Measurements from ENCODE around the gene CAMKK1.

CAMKK1 gene

GRCh38 chr17:3889325-3890012 lies 3.4 kb downstream of the CAMKK1 start:
- TF ChIP-seq TAF1 (IDR thresholded peaks at IDR 0.05; ENCODE audit: borderline replicate concordance, insufficient read depth, low read length) = no peak
- TF ChIP-seq POLR2AphosphoS5 (IDR thresholded peaks at IDR 0.05; ENCODE audit: low read depth, low read length) = no peak
- TF ChIP-seq FOXP2 (optimal IDR thresholded peaks at IDR 0.05; ENCODE audit: borderline replicate concordance, extremely low read depth, extremely low read length, insufficient read depth) = no peak
- no peak for TF ChIP-seq SIN3A (IDR thresholded peaks at IDR 0.05; ENCODE audit: borderline replicate concordance, insufficient read depth, low read length)
- TF ChIP-seq REST (IDR thresholded peaks at IDR 0.05; ENCODE audit: insufficient read depth in 1 of 2, low read depth in 2 of 2, low read length in 2 of 2) = no peak

GRCh38 chr17:3888343-3889171 lies 4.3 kb downstream of the CAMKK1 start:
- TF ChIP-seq SIN3A (IDR thresholded peaks at IDR 0.05; ENCODE audit: borderline replicate concordance, insufficient read depth, low read length) = no peak
- TF ChIP-seq FOXP2 (optimal IDR thresholded peaks at IDR 0.05; ENCODE audit: borderline replicate concordance, extremely low read depth, extremely low read length, insufficient read depth) = peak; percentile 99

- no peak for TF ChIP-seq FOXP2 (optimal IDR thresholded peaks at IDR 0.05; ENCODE audit: borderline replicate concordance, extremely low read depth, extremely low read length, insufficient read depth)
- no peak for TF ChIP-seq POLR2AphosphoS5 (IDR thresholded peaks at IDR 0.05; ENCODE audit: low read depth, low read length)
- no peak for TF ChIP-seq SIN3A (IDR thresholded peaks at IDR 0.05; ENCODE audit: borderline replicate concordance, insufficient read depth, low read length)
- no peak for TF ChIP-seq REST (IDR thresholded peaks at IDR 0.05; ENCODE audit: insufficient read depth in 1 of 2, low read depth in 2 of 2, low read length in 2 of 2)
- no peak for TF ChIP-seq TAF1 (IDR thresholded peaks at IDR 0.05; ENCODE audit: borderline replicate concordance, insufficient read depth, low read length)
Measured at GRCh38 chr17:3887804-3888203, 5.0 kb downstream of the CAMKK1 start.

- TF ChIP-seq POLR2AphosphoS5 (IDR thresholded peaks at IDR 0.05; ENCODE audit: low read depth, low read length) = no peak
- no peak for TF ChIP-seq TAF1 (IDR thresholded peaks at IDR 0.05; ENCODE audit: borderline replicate concordance, insufficient read depth, low read length)
- no peak for TF ChIP-seq REST (IDR thresholded peaks at IDR 0.05; ENCODE audit: insufficient read depth in 1 of 2, low read depth in 2 of 2, low read length in 2 of 2)
- no peak for TF ChIP-seq FOXP2 (optimal IDR thresholded peaks at IDR 0.05; ENCODE audit: borderline replicate concordance, extremely low read depth, extremely low read length, insufficient read depth)
- TF ChIP-seq SIN3A (IDR thresholded peaks at IDR 0.05; ENCODE audit: borderline replicate concordance, insufficient read depth, low read length) = no peak
Measured at GRCh38 chr17:3887394-3887793, 5.5 kb downstream of the CAMKK1 start.

- TF ChIP-seq REST (IDR thresholded peaks at IDR 0.05; ENCODE audit: insufficient read depth in 1 of 2, low read depth in 2 of 2, low read length in 2 of 2) (no peak), POLR2AphosphoS5 (IDR thresholded peaks at IDR 0.05; ENCODE audit: low read depth, low read length) (0 out of 2 replicates have a peak, but pooled peaks have one; percentile 32), FOXP2 (optimal IDR thresholded peaks at IDR 0.05; ENCODE audit: borderline replicate concordance, extremely low read depth, extremely low read length, insufficient read depth) (peak; percentile 66)
Measured at GRCh38 chr17:3886776-3887175, 6.1 kb downstream of the CAMKK1 start.
